ENCODE data around the gene CHRNE.

Gene CHRNE

DNA sequence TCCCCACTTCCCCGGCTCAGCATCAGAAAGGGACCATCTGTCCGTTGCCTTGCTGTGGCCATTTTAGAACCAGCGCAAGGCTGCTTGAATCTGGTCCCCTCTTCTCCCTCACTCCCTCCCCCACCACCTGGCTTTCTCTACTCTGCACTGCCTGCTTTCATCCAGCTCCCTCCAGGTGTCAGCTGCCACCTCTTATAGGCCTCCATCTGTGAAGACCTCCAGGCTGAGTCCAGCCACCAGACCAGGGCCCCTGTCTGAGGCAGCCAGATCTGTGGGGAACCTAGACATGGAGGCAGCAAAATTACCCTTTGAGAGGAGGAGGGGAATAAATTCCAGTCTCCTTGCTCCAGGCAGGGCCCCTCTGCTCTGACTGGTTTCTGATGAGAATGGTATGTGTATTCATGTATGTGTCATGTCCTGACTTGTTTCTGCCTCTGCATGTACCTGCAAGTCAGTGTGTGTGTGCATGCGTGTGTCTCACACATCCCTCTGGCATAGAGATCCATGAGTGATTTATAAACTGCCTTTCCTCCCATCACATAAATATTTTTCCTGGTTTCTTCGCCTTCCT, 48.7 kb downstream of the CHRNE start:
- no peak for DNase-seq (ENCODE audit: low read depth in 2 of 2)

DNA sequence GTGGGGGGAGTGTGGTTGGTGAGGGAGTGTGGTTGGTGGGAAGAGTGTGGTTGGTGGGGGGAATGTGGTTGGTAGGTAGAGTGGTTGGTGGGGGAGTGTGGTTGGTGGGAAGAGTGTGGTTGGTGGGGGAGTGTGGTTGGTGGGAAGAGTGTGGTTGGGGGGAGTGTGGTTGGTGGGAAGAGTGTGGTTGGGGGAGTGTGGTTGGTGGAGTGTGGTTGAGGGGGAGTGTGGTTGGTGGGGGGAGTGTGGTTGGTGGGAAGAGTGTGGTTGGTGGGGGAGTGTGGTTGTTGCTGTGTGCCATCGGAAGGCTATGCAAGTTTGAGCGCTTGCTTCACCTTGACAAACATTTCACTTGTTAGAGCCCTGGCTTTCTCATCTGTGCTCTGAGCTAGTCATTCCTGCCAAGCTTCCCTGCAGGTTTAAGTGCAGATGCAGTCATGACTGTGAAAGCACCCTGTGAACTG, 49.7 kb downstream of the CHRNE start:
- no peak for DNase-seq (ENCODE audit: low read depth in 2 of 2)

DNA sequence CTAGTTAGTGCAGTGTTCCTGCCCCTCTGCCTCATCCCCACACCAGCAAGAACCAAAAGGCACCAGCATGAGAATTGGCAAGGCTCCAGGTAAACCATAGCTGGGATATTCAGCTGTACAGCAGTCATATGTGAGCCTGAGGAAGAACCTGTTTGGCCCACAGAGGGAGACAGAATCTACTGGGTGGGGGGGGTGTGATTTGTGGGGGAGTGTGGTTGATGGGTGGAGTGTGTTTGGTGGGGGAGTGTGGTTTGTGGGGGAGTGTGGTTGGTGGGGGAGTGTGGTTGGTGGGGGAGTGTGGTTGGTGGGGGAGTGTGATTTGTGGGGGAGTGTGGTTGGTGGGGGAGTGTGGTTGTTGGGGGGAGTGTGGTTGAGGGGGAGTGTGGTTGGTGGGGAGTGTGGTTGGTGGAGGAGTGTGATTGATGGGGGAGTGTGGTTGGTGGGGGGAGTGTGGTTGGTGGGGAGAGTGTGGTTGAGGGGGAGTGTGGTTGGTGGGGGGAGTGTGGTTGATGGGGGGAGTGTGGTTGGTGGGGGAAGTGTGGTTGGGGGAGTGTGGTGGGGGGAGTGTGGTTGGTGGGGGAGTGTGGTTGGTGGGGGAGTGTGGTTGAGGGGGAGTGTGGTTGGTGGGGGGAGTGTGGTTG, 50.2 kb downstream of the CHRNE start:
- DNase-seq (ENCODE audit: low read depth in 2 of 2), result no peak

DNA sequence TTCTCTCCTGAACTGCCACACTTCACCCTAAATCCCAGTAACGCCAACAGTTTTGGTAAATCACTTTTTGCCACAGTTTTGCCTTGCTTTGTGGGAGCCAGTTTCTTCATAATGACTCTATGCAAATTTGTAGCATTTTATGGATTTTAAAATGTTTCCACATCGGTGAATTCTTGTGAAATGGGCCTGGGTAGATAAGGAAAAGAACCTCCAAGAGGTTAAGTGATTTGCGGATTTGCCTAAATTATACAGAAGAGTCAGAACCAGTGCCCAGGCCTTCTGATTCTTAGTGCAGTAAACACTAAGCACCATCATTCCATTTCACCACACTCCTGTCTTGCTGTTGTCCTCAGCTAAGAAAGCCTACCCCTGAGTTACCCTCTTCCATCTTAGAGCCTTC, 51.8 kb downstream of the CHRNE start:
- no peak for DNase-seq (ENCODE audit: low read depth in 2 of 2)

GRCh38 chr17:4850246-4850645, 52.7 kb downstream of the CHRNE start:
- no peak for DNase-seq (ENCODE audit: low read depth in 2 of 2)

DNA sequence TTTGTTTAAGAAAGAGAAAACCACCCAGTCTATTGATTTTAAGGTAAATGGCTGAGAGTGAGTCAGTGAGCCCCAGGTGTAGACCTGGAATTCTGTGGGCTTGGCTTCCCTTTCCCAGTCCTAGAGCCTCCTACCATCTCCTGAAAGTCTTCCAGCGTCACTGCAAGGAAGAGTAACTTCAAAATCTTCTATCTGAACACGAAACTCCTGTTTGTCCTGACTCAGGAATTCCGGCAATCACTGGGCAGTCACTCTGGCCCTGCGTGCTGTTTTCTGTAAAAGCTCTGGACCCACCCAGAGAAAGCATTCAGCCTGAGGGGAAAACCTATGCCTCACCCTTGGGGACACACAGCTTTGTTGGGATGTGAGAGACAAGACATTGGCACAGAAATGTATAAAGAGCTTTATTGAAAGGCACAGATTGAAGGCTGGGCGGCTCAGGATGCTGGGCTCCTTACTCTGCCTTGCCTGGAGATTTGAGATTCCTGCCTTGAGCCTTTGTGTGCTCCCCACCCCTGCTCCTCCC, 53.8 kb downstream of the CHRNE start:
- no peak for DNase-seq (ENCODE audit: low read depth in 2 of 2)

All from activated CD8-positive, alpha-beta memory T cell treated with anti-CD3 and anti-CD28 coated beads for 4 hours (primary cell).